NCI-H446 (cell line): ENCODE measurements around the gene SUGCT.

Experiments used
- DNase-seq, 2 experiments: peaks; one replicate each; lab custom pipeline; 2025; lab: John Stamatoyannopoulos, UW

SUGCT gene

GRCh38 chr7:40329601-40330153, 194.9 kb downstream of the SUGCT start:
- DNase-seq = peak in 1 of 2 experiments; percentile 51

DNA sequence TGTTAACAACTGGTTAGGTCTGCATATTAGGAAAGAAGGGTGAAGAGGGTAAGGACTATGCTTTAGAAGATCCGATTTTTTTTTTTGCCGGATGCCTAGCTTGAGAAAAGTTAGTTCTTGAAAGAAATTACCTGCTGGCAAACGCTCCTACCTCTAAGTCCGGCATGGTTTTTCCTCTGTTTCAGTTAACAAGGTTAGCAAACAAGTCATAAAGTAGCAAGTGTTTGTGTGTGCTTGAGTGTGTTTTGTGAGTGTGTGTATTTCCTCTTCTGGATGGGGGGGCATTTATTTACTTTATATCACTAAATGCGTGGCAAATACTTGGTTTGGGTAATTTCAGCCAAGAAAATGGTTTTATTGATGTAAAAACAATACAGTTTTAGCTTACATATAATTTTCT, 195.6 kb downstream of the SUGCT start:
- DNase-seq = no peak

DNA sequence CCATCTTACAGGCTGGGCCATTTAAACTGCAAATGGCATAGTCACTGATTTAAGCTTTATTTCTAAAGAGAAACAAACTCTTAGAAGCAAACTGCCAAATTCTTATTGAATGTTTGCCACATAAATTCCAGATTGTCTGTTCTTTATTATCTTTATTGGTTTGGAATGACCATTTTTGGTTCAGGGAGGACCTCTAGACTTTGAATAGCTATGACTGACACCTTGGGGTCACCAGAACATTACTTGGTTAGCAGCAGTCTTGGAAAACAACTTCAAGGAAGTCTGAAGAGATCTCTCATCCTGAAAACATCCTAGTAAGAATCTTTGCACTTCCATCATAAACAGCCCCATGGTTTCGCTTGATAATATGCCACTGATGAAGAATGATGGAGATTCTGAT, 197.1 kb downstream of the SUGCT start:
- no peak for DNase-seq

DNA sequence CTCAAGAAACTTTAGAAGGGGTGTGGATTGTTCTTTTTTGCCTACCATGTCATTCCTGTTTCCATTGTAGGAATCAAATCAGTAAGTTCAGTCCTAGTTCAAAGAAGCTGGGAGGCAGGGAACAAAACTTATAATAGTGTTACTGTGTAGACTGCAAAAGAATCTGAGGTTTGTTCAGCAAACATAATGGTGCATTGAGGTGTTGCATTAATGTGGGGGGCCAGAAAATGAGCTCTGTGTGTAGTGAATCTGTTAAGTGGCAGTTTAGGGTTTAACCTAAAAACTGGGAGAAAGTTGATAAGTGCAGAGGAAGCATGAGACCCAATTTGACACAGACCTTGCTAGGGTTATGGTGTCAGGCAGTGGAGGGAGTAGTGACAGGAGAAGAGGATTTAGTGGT, 197.7 kb downstream of the SUGCT start:
- no peak for DNase-seq

- no peak for DNase-seq
Measured at GRCh38 chr7:40341836-40342235, 207.0 kb downstream of the SUGCT start.

DNA sequence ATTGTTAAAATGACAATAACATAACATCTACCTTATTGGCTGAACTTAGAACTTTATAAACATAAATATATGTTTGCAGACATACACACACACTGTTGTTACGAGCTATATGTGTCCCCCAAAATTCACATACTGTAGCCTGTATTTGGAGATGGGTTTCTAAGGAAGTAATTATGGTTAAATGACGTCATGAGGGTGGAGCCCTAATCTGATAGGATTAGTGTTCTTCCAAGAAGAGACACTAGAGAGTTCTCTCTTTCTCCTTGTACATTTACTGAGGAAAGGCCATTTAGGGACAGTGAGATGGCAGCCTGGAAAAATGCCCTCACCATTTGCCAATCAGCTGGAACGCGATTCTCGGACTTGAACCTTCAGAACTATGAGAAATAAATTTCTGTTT, 211.7 kb downstream of the SUGCT start:
- no peak for DNase-seq

DNA sequence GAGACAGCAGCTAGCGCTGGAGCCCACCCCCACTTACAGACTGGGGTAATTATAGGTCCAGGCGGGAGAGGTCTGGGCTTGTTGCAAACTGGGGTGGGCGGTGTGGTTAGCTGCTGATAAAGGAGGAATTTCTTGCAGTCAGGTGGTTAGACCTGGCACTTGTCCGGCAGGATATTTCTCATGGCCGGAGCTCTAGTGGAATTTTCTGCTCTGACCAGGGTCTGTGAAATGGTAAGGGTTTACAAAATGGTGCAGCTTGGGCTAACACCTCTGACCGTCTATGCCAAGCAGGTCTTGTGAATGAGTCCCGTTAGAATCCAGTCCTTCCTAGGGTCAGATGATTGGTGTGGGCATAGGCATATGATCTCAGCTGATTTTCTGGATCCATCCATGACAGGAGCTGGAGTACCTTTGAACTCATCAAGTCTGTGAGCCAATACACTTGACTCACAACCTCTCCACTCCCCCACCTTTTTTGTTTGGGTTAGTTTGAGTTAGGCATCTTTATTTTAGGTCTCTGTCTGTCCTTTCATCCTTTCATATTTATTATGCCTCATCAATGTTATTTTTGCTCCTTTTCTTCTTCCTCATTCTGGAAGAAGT, 213.4 kb downstream of the SUGCT start:
- no peak for DNase-seq

DNA sequence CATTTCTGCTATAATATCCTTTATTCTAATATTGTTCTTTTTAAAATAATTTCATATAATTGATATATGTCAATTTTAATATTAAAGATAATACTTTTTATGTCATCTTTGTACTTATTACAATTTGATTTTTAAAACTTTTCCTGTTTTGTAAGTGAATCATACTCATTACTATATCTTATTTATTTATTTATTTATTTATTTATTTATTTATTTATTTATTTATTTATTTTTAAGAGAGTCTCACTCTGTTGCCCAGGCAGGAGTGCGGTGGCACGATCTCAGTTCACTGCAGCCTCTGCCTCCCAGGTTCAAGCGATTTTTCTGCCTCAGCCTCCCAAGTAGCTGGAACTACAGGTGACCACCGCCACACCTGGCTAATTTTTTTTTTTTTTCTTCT, 215.3 kb downstream of the SUGCT start:
- no peak for DNase-seq

DNA sequence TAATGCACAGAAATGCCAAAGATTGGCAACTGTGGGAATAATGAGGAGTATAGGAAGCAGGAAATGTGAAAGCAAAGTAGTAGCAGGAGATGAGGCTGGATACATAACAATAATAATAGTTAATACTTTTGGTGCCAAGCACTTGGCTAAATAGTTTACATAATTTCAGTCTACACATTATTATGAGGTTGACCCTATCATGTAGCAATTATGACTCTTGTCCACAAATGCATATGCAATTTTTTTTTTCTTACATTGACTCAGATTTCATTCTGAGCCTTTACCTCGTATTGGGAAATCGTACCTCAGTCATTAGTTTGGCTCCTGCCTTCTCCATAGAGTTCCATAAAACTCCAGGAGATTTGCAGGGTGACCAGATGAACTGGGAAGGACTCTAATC, 219.9 kb downstream of the SUGCT start:
- no peak for DNase-seq

DNA sequence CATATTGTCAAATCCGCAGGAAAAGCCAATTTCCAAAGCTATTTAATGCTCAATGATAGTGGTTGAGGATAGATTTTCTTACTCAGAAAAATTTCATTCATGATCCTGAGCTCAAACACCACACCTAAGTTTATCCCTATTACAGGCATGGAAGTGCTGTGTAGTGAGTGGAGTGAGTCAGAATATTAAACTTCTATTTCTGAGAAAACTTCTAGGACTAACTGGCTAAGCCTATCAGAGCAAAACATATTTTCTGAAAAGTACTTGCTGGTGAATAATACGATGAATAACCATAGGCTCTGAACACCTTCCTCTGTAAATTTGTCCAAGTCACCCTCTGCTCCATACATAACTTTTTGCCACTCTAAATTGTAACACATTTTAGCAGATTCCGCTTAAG, 221.5 kb downstream of the SUGCT start:
- DNase-seq = no peak

DNA sequence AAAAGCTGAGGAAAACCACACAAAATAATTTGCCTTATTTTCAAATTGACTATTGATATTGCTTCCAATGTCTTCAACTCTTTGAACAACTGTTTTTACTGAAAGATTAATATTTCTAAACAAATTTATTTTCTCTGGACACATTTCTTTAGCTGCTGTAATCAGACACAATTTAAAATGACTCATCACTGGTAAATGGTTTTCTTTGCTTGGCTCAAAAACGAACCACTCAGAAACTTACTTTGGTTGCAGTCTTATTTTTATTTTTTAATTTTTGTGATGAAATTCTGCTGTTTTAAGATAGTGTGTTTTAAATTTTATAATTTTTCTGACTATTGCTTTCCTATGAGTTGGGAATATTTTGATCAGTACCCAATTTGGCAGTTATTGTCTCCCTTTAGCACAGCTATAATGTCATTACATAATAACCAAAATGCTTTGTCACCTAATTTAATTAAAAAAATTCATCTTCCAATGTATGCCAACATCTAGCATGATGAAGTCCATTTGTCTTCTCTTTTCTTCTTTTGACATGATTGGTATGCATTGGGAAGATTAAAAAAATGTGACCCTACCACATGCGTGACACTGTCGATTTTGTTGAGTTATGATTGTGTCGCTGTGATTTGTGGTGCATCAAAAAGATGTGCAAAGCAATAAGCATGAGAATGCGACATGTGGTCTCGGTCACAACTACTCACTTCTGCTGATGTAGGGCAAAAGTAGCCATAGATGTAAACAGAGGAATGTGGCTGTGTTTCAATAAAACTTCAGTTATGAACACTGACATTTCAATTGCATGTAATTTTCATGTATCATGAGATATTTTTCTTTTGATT, 222.3 kb downstream of the SUGCT start:
- DNase-seq = no peak

DNA sequence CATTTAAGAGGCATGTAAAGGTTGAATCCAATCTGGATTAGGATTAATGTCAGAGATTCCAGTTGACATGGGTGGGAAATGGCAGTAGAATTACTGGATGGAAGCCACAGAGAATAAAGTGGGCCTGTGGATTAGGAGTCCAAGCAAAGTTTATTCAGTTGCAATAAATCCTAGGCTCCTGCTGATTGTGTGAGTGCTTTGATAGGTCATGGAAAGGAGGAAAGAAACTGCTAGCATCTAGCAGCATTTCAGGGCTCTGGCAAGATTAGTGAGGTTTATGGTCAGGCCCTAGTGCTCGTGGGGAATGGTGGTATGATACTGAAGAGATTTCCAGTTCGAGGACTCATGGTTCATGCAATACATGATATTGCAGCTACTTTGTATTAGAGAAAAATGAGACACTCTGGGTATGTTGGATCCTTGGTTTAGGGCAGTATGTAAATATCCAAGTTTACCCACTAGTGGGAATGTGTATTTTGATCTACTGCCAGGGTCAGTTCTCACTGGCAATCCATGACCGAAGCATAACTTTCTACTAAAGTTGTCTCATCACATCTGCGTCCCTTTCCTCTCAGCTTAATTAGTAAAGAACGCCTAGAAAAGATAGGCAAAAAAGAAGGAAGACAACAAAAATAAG, 235.0 kb downstream of the SUGCT start:
- DNase-seq = no peak

GRCh38 chr7:40371806-40372440, 237.1 kb downstream of the SUGCT start:
- DNase-seq = no peak

DNA sequence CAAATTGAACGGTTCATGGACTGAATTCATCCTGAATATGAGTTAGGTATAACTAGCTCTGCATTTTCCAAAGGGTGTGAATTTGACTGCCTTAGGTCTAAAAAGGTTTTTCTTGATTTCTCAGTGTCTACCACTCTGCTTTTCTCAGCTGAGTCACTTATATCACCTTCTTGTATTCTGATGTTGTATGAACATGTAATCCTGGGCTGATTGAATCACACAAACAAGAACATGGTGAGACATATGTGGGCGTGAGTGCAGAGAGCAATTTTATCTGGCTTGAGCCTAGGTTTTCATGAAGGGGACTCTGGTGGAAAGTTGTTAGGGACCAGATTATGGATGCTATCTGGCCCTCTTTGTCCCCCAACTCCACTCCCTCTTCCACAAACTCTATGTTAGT, 239.8 kb downstream of the SUGCT start:
- DNase-seq = no peak

GRCh38 chr7:40380111-40380510, 245.3 kb downstream of the SUGCT start:
- DNase-seq = no peak

DNA sequence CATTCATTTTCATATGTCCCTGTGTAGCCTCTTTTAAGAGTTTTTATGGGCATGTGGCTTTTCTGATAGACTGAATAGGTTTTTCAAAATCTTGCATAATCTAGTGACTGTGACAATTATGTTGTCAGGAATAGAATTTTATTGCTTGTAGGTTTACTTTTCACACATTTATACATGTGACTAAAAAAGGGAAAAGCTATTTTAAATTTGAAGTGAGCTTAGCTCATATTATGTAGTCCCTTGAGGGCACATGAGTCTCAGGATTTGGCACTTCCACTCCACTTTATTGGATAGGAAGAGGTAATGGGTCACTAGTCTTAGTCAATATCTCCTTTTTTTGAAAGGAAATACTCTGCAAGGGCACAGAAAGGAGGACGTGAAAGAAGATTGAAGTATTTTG, 247.3 kb downstream of the SUGCT start:
- DNase-seq = no peak

GRCh38 chr7:40393660-40394059, 258.9 kb downstream of the SUGCT start:
- no peak for DNase-seq

DNA sequence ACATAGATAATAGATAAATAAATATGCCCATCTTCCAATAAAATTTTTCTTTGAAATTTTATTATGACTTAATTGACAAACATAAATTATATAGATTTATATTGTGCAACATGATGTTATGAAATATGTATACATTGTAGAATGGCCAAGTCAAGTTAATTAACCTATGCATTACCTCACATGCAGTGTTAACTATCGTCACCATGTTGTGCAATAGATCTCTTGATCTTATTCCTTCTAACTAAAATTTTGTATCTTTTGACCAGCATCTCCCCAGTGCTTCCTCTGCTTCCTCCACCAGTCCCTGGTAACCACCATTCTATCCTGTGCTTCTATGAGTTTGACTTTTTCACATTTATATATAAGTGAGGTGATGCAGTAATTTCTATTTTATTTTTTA, 259.6 kb downstream of the SUGCT start:
- DNase-seq = no peak

DNA sequence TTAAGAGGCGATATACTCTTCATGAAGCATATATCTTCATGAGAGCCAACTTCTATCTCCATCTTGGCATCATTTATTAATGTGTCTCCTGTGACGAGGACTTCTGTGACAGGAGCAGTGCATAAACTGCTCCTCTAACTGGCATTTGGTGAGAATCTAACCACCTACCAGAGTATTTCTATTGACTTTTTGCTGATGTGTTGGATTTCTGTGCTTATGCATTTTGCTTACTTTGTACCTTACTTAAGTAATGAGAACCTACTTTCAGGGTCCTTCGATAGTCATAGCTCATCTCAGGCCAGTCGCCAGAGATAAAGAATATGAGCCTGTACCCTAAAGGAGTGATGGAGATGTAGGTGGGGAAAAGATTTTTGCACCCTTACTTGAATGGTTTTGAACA, 265.7 kb downstream of the SUGCT start:
- no peak for DNase-seq

DNA sequence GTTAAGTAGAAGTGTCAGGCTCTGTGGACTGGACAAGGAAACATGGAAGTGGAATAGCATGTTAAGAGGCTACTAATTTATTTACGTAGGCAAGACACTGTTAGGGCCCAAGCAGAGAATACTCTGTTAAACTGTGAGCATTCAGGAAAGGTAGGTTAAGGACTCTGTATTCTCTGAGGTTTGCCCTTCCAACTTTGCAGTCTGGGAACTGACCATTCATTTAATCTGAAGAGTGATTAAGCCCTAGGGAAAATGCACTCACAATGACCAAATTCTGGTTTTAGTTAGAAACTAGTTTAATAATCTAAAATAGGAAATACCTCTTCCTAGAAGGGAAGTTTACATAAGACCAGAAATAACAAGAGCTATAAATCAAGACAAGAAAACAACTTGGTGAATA, 266.6 kb downstream of the SUGCT start:
- no peak for DNase-seq

- no peak for DNase-seq
Measured at GRCh38 chr7:40402661-40403060, 267.9 kb downstream of the SUGCT start.

DNA sequence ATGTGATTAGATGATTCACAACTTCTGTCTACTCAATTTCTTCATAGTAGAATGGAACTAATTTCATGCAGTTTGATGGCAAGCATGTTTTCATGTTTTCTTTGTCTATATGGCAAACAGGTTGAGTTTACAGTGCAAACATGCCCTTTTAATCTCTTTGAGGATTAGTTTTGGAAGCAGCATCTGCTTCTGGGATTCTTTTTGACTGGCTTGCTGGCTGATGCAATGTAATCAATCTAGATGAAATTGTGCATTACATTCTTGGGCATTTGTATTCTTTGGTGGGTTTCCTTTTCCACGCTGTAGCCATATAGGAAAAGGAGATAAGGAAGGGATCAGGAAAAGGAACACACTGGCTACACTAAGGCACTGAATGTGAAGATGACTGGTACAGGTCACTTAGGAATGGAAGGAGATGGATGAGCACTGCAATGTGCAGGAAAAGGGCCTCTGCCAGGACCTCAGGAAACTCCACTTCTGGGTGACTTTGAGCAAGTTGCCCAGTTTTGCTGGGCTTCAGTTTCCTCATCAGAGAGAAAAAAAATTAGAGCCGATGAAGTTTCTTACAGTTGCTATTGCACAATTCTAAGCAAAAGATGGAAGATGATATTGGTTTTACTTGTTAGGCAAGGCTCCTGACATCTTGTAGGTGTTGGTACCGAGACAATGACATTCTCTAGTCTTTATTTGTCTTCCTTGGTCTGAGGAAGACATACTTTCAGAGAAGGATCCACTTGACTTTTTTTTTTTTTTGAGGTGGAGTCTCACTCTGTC, 269.1 kb downstream of the SUGCT start:
- DNase-seq = no peak
